Fibroblast of gingiva (primary cell): ENCODE measurements around the gene KLF2.

Source experiments
- DNase-seq: peaks from one replicate; pipeline ENCODE4 v3.0.0-alpha.2; 2011; ENCODE audit warnings: low read depth

Gene KLF2

GRCh38 chr19:16365300-16365996, 40.8 kb downstream of the KLF2 start:
- no peak for DNase-seq

GRCh38 chr19:16366056-16366432, 41.4 kb downstream of the KLF2 start:
- DNase-seq, result no peak

- peak; percentile 23 for DNase-seq
Measured at GRCh38 chr19:16366433-16367260, 42.0 kb downstream of the KLF2 start.

GRCh38 chr19:16367261-16367683, 42.6 kb downstream of the KLF2 start:
- DNase-seq, result no peak

- DNase-seq, result no peak
Measured at GRCh38 chr19:16368385-16369305, 44.0 kb downstream of the KLF2 start.

- no peak for DNase-seq
Measured at GRCh38 chr19:16369306-16369663, 44.7 kb downstream of the KLF2 start.

GRCh38 chr19:16369664-16370576, 45.3 kb downstream of the KLF2 start:
- DNase-seq, result no peak

GRCh38 chr19:16370641-16371391, 46.2 kb downstream of the KLF2 start:
- no peak for DNase-seq

GRCh38 chr19:16371540-16371986, 46.9 kb downstream of the KLF2 start:
- DNase-seq, result no peak

GRCh38 chr19:16372065-16372915, 47.7 kb downstream of the KLF2 start:
- no peak for DNase-seq

- DNase-seq, result no peak
Measured at GRCh38 chr19:16373079-16373478, 48.5 kb downstream of the KLF2 start.

- DNase-seq, result peak; percentile 72
Measured at GRCh38 chr19:16373532-16373931, 48.9 kb downstream of the KLF2 start.

- DNase-seq, result no peak
Measured at GRCh38 chr19:16373989-16374388, 49.4 kb downstream of the KLF2 start.

GRCh38 chr19:16374436-16374835, 49.8 kb downstream of the KLF2 start:
- DNase-seq, result no peak

- DNase-seq, result no peak
Measured at GRCh38 chr19:16375157-16375935, 50.7 kb downstream of the KLF2 start.

GRCh38 chr19:16375936-16376185, 51.2 kb downstream of the KLF2 start:
- no peak for DNase-seq

GRCh38 chr19:16376241-16376640, 51.6 kb downstream of the KLF2 start:
- no peak for DNase-seq

- DNase-seq, result no peak
Measured at GRCh38 chr19:16376649-16377048, 52.0 kb downstream of the KLF2 start.

GRCh38 chr19:16377521-16377920, 52.9 kb downstream of the KLF2 start:
- DNase-seq, result no peak
